22Rv1 (cell line): ENCODE data around the gene CLDN14.

Source experiments
- H3K27ac ChIP-seq: fragments of 450-650 bp; 2 replicates; pipeline ENCODE4 v1.5.1; 2017
- ZFX ChIP-seq: fragments of 450-650 bp; IDR thresholded peaks from 2 replicates; pipeline ENCODE4 v1.6.1; 2017; ENCODE audit warnings: antibody characterized with exemption, borderline replicate concordance
- TF ChIP-seq, protein P1 (sequence below): fragments of 450-650 bp; IDR thresholded peaks from 2 replicates; pipeline ENCODE4 v1.5.1; 2017; ENCODE audit warnings: mild to moderate bottlenecking

The CLDN14 gene

DNA sequence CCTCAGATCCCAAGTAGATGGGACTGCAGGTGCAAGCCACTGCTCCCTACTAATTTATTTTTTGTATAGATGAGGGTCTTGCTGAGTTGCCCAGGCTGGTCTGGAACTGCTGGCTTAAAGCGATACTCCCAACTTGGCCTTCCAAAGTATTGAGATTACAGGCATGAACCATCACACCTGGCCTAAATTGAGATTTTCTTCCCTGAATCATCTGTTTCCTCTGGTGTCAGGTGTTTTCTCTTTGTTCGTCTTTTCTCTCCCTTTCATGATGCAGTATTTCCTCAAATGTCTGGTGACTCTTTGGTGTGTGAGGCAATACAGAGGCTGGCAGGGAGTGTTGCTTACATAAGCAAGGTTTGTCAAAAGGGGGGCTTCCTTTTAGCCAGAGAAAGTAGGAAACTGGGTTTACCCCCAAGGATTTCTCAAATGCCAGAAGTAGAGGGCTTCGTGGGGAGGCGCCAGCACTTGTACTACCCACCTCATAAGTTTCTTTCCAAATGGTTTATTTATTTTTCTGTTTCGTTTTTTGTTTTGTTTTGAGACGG lies 27.6 kb downstream of the CLDN14 start:
- no peak for TF ChIP-seq ZFX
- TF ChIP-seq, protein P1, sequence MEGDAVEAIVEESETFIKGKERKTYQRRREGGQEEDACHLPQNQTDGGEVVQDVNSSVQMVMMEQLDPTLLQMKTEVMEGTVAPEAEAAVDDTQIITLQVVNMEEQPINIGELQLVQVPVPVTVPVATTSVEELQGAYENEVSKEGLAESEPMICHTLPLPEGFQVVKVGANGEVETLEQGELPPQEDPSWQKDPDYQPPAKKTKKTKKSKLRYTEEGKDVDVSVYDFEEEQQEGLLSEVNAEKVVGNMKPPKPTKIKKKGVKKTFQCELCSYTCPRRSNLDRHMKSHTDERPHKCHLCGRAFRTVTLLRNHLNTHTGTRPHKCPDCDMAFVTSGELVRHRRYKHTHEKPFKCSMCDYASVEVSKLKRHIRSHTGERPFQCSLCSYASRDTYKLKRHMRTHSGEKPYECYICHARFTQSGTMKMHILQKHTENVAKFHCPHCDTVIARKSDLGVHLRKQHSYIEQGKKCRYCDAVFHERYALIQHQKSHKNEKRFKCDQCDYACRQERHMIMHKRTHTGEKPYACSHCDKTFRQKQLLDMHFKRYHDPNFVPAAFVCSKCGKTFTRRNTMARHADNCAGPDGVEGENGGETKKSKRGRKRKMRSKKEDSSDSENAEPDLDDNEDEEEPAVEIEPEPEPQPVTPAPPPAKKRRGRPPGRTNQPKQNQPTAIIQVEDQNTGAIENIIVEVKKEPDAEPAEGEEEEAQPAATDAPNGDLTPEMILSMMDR, result no peak
- no peak overlapping the region for H3K27ac ChIP-seq

DNA sequence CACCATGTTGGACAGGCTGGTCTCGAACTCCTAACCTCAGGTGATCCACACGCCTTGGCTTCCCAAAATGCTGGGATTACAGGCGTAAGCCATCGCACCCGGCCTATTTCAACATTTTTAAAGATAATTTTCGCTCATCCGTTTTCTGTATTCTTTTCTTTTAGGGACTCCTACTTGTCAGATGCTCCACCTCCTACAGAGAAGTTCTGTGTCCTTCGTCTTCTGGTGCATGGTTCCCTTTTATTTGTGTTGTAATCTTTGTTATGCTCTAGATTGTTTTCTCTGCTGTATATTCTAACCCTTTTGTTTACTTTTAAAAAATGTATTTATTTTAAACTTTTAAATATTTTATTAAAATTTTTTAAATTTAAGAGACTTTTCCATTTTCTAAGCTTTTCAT lies 28.4 kb downstream of the CLDN14 start:
- no peak for TF ChIP-seq ZFX
- TF ChIP-seq, protein P1, result no peak
- H3K27ac ChIP-seq, result no peak overlapping the region

DNA sequence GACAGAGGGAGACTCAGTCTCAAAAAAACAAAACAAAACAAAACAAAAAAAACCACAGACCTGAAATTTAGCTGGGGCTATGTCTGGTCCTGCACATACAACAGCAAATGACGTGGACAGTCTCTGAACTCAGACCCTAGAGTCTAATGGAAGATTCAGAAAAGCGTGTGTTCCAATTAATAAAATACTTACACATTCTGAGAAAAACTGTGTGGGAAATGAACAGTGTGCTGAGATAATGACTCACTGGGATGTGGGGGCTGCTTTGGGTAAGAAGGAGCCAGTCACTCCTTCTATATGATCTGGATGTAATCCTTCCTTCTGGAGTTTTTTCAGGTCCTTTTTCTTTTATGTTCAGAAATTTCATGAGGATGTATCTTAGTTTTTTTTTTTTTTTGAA lies 29.4 kb downstream of the CLDN14 start:
- TF ChIP-seq ZFX, result no peak
- TF ChIP-seq, protein P1, result no peak
- no peak overlapping the region for H3K27ac ChIP-seq

DNA sequence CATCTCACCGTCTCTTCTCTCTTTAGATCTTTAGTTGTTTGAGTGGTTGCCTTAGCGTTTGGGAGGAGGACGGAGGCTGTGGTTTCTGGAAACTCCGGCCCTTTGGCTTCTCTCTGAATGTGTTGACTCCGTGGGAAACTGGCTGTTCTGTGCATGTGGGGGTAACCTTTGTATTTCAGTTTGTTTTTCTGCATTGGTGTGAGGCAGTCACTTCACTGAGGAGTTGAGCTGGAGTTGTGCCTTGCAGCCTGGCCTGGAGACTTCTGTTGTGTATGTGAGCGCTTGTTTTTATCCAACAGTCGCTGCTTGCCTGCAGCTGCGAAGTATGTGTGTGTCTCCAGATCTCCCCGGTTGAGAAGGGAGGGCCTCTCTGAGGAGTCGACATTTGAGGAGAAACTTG lies 33.6 kb downstream of the CLDN14 start:
- H3K27ac ChIP-seq, result no peak overlapping the region
- TF ChIP-seq, protein P1, result no peak

DNA sequence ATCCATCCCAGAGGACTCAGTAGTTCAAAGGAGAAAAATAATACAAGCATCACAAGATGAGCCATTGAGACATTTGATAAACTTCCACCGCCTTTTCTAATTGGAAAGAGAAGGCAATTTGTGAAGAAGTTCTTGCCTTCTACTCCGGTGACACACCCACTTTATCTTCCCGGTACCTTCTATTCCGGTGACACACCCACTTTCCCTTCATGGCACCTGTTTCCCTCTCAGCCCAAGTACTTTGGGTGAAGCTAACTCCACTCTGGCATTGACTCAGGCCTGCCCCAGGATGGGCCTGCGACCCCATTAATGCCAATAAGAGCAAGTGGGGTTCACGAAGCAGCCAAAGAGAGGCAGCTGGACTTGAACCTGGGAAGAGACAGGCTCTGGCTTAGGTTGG lies 38.2 kb downstream of the CLDN14 start:
- no peak overlapping the region for H3K27ac ChIP-seq
- no peak for TF ChIP-seq ZFX
- TF ChIP-seq, protein P1, result no peak

DNA sequence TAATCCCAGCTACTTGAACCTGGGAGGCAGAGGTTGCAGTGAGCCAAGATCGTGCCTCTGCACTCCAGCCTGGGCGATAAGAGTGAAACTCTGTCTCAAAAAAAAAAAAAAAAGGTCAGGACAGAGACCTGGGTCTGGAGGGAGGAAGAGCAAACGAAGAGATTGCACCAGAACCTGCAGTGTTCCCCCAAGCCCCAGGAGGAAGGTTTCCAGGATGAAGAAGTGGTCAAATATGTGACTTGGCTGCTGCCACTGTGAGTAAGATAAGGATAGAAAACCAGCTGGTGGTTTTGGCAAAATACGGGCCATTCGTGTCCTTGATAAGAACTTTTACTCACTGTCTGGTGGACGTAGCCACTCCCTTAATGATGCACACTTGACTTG lies 42.2 kb downstream of the CLDN14 start:
- TF ChIP-seq ZFX, result no peak
- TF ChIP-seq, protein P1, result no peak
- no peak overlapping the region for H3K27ac ChIP-seq

DNA sequence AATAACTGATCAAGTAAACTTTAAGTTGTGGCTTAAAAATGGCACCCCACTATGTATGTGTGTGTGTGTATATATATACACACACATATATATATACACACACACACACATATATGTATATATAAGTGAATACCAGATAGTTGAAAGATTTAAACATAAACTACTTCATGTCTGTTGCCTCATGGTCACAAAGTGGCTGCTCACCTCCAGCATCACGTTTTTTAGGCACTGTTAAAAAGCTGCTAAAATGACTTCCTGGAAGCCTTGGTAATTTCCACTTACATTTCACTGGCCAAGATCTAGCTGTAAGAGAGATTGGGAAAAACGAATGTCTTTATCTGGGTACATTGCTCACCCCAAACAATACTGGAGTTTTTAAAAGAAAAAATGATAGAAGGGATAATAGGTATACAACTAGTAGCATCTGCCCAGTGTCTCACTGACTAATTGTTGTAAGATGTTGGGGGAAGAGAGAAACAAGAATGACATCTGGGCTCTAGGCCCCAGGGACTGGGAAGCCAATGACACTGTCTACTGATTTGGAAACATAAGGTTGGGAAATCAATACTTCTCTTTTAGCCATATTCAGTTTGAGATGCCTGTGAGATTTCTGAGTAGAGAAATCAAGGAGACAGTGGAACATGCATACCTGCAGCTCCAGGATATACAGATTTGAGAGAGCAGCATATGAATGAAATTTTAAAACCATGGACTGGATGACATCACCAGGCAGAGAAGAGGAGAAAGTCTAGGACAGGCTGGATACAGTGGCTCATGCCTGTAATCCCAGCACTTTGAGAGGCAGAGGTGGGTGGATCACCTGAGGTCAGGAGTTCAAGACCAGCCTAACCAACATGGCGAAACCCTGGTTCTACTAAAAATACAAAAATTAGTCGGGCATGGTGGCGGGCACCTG lies 42.8 kb downstream of the CLDN14 start:
- TF ChIP-seq, protein P1, result no peak
- no peak overlapping the region for H3K27ac ChIP-seq
